HepG2 (cell line): Measurements from ENCODE around the gene IL17C. TPM values are rescaled to one million over a fixed set of nuclear protein-coding genes. Genes with fewer than 3 reads are reported as not detected.

Experiments used
- ATAC-seq: fragments of 200-7000 bp; cut with Tn5 transposase; 3 replicates; pipeline ENCODE4 v1.9.1; 2020; ENCODE audit warnings: mild to moderate bottlenecking, moderate library complexity
- BruUV-seq: library from RNA; stranded (reverse); fragments of 400-500 nt; replicated peaks from 2 replicates; lab custom pipeline; 2021; lab: Mats Ljungman, UMichigan
- CTCF ChIA-PET: fragments of 300-600 bp; formaldehyde crosslinking; extraction: SDS; loops from one replicate; lab custom pipeline; 2021; ENCODE audit warnings: low total read pairs, inconsistent platforms, low intra/inter-chr PET ratio; lab: Yijun Ruan, JAX
- POLR2A ChIA-PET: fragments of 350-600 bp; sonication (Branson Sonifier 250); formaldehyde crosslinking; loops from one replicate; lab custom pipeline; 2020; ENCODE audit warnings: antibody characterized with exemption, inconsistent platforms; lab: Yijun Ruan, JAX
- DNase-seq: peaks from one replicate; pipeline ENCODE4 v3.0.0-alpha.2; 2015; ENCODE audit warnings: low spot score
- FAIRE-seq: peaks from 3 replicates; lab custom pipeline; 2011; peaks lifted over from hg19 to GRCh38; lab: Jason Lieb, UNC
- H2AFZ ChIP-seq: one replicate; pipeline ENCODE4 v1.6.1; 2011; ENCODE audit warnings: low read length, inconsistent platforms
- H3K27ac ChIP-seq: fragments of 300-600 bp; 3 replicates; pipeline ENCODE4 v1.8.0; 2011; ENCODE audit warnings: mixed run types, mild to moderate bottlenecking, mixed read lengths, low read length, inconsistent platforms; ENCODE audit not compliant: insufficient read depth; ENCODE audit errors: extremely low read length
- H3K27me3 ChIP-seq, 2 experiments: fragments of 200-600 bp in 1 of 2; 2 replicates in 1 of 2; 3 replicates in 1 of 2; pipeline versions ENCODE4 v1.6.0 to v1.8.0; 2011; ENCODE audit warnings: low read length in 2 of 2, mild to moderate bottlenecking in 2 of 2, moderate library complexity in 2 of 2, inconsistent platforms in 1 of 2; ENCODE audit not compliant: insufficient read depth in 2 of 2, control insufficient read depth in 1 of 2
- H3K36me3 ChIP-seq, 2 experiments: fragments of 200-600 bp in 1 of 2; replicated peaks in 1 of 2; 2 replicates in 1 of 2; 3 replicates in 1 of 2; pipeline versions ENCODE4 v1.5.1 to v1.8.0; 2011; ENCODE audit warnings: low read length in 2 of 2, inconsistent platforms in 1 of 2; ENCODE audit not compliant: insufficient read depth in 2 of 2, control insufficient read depth in 1 of 2
- H3K4me1 ChIP-seq: 2 replicates; pipeline ENCODE4 v1.5.1; 2012; ENCODE audit warnings: low read length, inconsistent platforms; ENCODE audit not compliant: insufficient read depth
- H3K4me2 ChIP-seq: 2 replicates; pipeline ENCODE4 v1.6.0; 2011; ENCODE audit warnings: low read depth, low read length, inconsistent platforms
- H3K4me3 ChIP-seq, 3 experiments: fragments of 200-600 bp in 1 of 3; sonication (generic), shearing (Covaris generic) in 1 of 3; replicated peaks in 1 of 3; 2 replicates each; pipeline ENCODE4 v1.5.1; 2011 to 2016; ENCODE audit warnings: low read length in 3 of 3, inconsistent platforms in 2 of 3, low read depth in 2 of 3, mild to moderate bottlenecking in 2 of 3, control low read depth in 1 of 3, mixed read lengths in 1 of 3; ENCODE audit not compliant: insufficient read depth in 1 of 3
- H3K79me2 ChIP-seq: one replicate; pipeline ENCODE4 v1.6.1; 2011; ENCODE audit warnings: low read length, inconsistent platforms; ENCODE audit not compliant: insufficient read depth
- H3K9ac ChIP-seq: 2 replicates; pipeline ENCODE4 v1.6.0; 2011; ENCODE audit warnings: mild to moderate bottlenecking, low read depth, low read length, inconsistent platforms; ENCODE audit not compliant: insufficient read depth
- H3K9me3 ChIP-seq: 2 replicates; pipeline ENCODE4 v1.5.1; 2012; ENCODE audit warnings: mild to moderate bottlenecking, low read length
- H4K20me1 ChIP-seq: 2 replicates; pipeline ENCODE4 v1.6.0; 2011; ENCODE audit warnings: inconsistent platforms, mild to moderate bottlenecking, low read length, moderate library complexity; ENCODE audit not compliant: insufficient read depth
- IKZF4 ChIP-seq: sonication (generic); formaldehyde crosslinking; IDR thresholded peaks from 2 replicates; pipeline ENCODE4 v1.5.1; 2020; ENCODE audit warnings: borderline replicate concordance, mild to moderate bottlenecking, low read depth, missing genetic modification reagents; ENCODE audit errors: not compliant biosample characterization
- MTA1 ChIP-seq: sonication (generic); formaldehyde crosslinking; IDR thresholded peaks from 2 replicates; pipeline ENCODE4 v1.4.0; 2020; ENCODE audit warnings: missing genetic modification reagents, mild to moderate bottlenecking, borderline replicate concordance
- RBM22 ChIP-seq: fragments of 200-400 bp; formaldehyde crosslinking; optimal IDR thresholded peaks from 2 replicates; pipeline ENCODE3; 2017; ENCODE audit warnings: mild to moderate bottlenecking, low read length, moderate library complexity
- SPEN ChIP-seq: sonication (generic); formaldehyde crosslinking; IDR thresholded peaks from 2 replicates; pipeline ENCODE4 v1.5.1; 2020; ENCODE audit warnings: low read depth, mild to moderate bottlenecking, missing genetic modification reagents
- ZNF367 ChIP-seq: sonication (generic); formaldehyde crosslinking; IDR thresholded peaks from 2 replicates; pipeline ENCODE4 v1.4.0; 2020; ENCODE audit warnings: missing genetic modification reagents, borderline replicate concordance
- ZNF558 ChIP-seq: sonication (generic); formaldehyde crosslinking; IDR thresholded peaks from 2 replicates; pipeline ENCODE4 v1.9.0; 2022; ENCODE audit warnings: mild to moderate bottlenecking, missing genetic modification reagents, borderline replicate concordance
- WGBS: methylation state at CpG from one replicate; pipeline ENCODE4 v1.1.6; 2017; ENCODE audit warnings: low lambda C conversion rate; 5-methylcytosine and 5-hydroxymethylcytosine counted together
- in situ Hi-C: cut with HindIII; loops from 2 replicates; pipeline ENCODE4 v1.10.0; 2017; ENCODE audit warnings: low pct_unique_long_range_greater_than_20kb; ENCODE audit not compliant: extremely low pct_ligation_motif_present
- intact Hi-C: fragments of 100-400 bp; cut with micrococcal nuclease; formaldehyde crosslinking; loops from one replicate; pipeline ENCODE4 v1.10.0; 2022; ENCODE audit not compliant: unreplicated experiment
- polyA plus RNA-seq, 8 experiments: library from polyadenylated mRNA; depleted of rRNA in 3 of 8; stranded (reverse) in 7 of 8; unstranded in 1 of 8; fragments of >200 nt; fragmentation: Illumina TruSeq in 4 of 8; extraction: Trizol in 4 of 8; gene quantifications; 2 replicates each; pipeline versions ENCODE4 v1.2.1 to v1.2.3, GENCODE V29; 2011 to 2016; ENCODE audit warnings: low read depth in 4 of 8, missing spikeins in 1 of 8, mixed read lengths in 1 of 8; ENCODE audit not compliant: insufficient read depth in 1 of 8
- total RNA-seq, 5 experiments: library from RNA; depleted of rRNA; stranded (reverse); fragments of >200 nt; fragmentation: Illumina TruSeq; extraction: Trizol; gene quantifications; 2 replicates each; pipeline ENCODE4 v1.2.3, GENCODE V29; 2016; ENCODE audit warnings: low read depth in 1 of 5
- TF ChIP-seq, protein P1 (sequence below): sonication (generic); formaldehyde crosslinking; IDR thresholded peaks from 2 replicates; pipeline ENCODE4 v1.5.0; 2020; ENCODE audit warnings: mild to moderate bottlenecking, missing genetic modification reagents, borderline replicate concordance

Gene IL17C
- total and polyA plus RNA-seq, 2 of the 13 experiments (the other 11 are each of a cell fraction or from before 2014, with no cell fraction given): not detected

- BruUV-seq: no TSS peak
- DNase-seq (no peak), FAIRE-seq (no peak), ATAC-seq (no peak)
- Histone ChIP-seq H3K36me3 (peaks cover 30 to 50% of the 10 kb centered on the region in 2 experiments), H3K4me3 (no peak overlapping the region), H3K79me2 (peaks cover 10% of the 10 kb centered on the region), H2AFZ (no peak overlapping the region), H3K27ac (no peak overlapping the region), H3K9ac (no peak overlapping the region), H3K9me3 (no peaks in the 10 kb centered on the region), H3K4me1 (peaks cover 43% of the 10 kb centered on the region), H4K20me1 (peaks cover 3% of the 10 kb centered on the region), H3K4me2 (no peak overlapping the region), H3K27me3 (no peaks in the 10 kb centered on the region)
- ChIA-PET POLR2A (no interaction called here), CTCF (no interaction called here)
- TF ChIP-seq ZNF558 (CRISPR knock-in tag) (no peak), ZNF367 (no peak), IKZF4 (CRISPR knock-in tag) (no peak), MTA1 (peak; percentile 51; the same call in 1 of the 2 replicates), RBM22 (peak; percentile 36), SPEN (peak; percentile 22; the same call in 1 of the 2 replicates)
- TF ChIP-seq, protein P1, sequence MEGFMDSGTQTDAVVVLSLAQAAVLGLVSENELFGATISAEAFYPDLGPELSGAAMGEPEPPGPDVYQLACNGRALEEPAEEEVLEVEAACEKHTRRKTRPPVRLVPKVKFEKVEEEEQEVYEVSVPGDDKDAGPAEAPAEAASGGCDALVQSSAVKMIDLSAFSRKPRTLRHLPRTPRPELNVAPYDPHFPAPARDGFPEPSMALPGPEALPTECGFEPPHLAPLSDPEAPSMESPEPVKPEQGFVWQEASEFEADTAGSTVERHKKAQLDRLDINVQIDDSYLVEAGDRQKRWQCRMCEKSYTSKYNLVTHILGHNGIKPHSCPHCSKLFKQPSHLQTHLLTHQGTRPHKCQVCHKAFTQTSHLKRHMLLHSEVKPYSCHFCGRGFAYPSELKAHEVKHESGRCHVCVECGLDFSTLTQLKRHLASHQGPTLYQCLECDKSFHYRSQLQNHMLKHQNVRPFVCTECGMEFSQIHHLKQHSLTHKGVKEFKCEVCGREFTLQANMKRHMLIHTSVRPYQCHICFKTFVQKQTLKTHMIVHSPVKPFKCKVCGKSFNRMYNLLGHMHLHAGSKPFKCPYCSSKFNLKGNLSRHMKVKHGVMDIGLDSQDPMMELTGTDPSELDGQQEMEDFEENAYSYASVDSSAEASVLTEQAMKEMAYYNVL (CRISPR knock-in tag): 0 out of 2 replicates have a peak, but pooled peaks have one; percentile 38
- in situ Hi-C loops: no loop called here
- WGBS: 96% methylated on average over 14 of the region's 14 CpGs
- intact Hi-C loops: loop anchor here (5.0 kb wide), 1 partner anchor 53 kb away; the partner anchor contains the start of gene CYBA
Measured at GRCh38 chr16:88599092-88599733, 39.2 kb upstream of the IL17C start.
